Peyer's patch (tissue), 4 donors: ENCODE measurements around the gene CYFIP1. TPM values are rescaled to one million over a fixed set of nuclear protein-coding genes. Genes with fewer than 3 reads are reported as not detected.

Experiments
- DNase-seq, 3 donors: peaks; one replicate each; pipeline ENCODE4 v3.0.0-alpha.2; 2017 to 2019
- H3K27ac ChIP-seq, 4 donors: fragments of 200-600 bp; sonication (generic); one replicate each; pipeline ENCODE4 v1.5.1; 2016 to 2019
- H3K27me3 ChIP-seq, 2 donors: fragments of 200-600 bp; sonication (generic); one replicate each; pipeline ENCODE4 v1.5.1; 2019
- H3K36me3 ChIP-seq, 3 donors: fragments of 200-600 bp; sonication (generic); one replicate each; pipeline ENCODE4 v1.5.1; 2016 to 2019
- H3K4me1 ChIP-seq, 4 donors: fragments of 200-600 bp; sonication (generic); one replicate each; pipeline ENCODE4 v1.5.1; 2016 to 2019
- H3K4me3 ChIP-seq, 4 donors: fragments of 200-600 bp; sonication (generic); 1 replicate in 3 of 4; 2 replicates in 1 of 4; pipeline ENCODE4 v1.5.1; 2016 to 2019; ENCODE audit warnings: mild to moderate bottlenecking in 1 of 4
- H3K9me3 ChIP-seq, 4 donors: fragments of 200-600 bp; sonication (generic); one replicate each; pipeline ENCODE4 v1.5.1; 2016 to 2019; ENCODE audit warnings: mild to moderate bottlenecking in 1 of 4
- POLR2A ChIP-seq, 2 donors: fragments of 450-650 bp; IDR thresholded peaks; one replicate each; pipeline ENCODE4 v1.5.1; 2017; ENCODE audit warnings: antibody characterized with exemption in 2 of 2, mild to moderate bottlenecking in 2 of 2, moderate library complexity in 2 of 2
- total RNA-seq, 4 donors: library from RNA; depleted of rRNA; stranded (reverse); fragments of >200 nt; gene quantifications; one replicate each; pipeline ENCODE4 v1.1.0, GENCODE V29; 2016
- TF ChIP-seq, protein P1 (sequence below), 6 experiments: fragments of 450-650 bp in 4 of 6; fragments of 200-600 bp in 2 of 6; sonication (generic) in 1 of 6; IDR thresholded peaks; one replicate each; pipeline ENCODE4 v1.5.1; 2017 to 2019; ENCODE audit warnings: antibody characterized with exemption in 6 of 6, mild to moderate bottlenecking in 3 of 6, moderate library complexity in 1 of 6

CYFIP1 gene
- total RNA-seq, 4 donors from 2014 or later: 61.9 to 139 (median 117) TPM

DNA sequence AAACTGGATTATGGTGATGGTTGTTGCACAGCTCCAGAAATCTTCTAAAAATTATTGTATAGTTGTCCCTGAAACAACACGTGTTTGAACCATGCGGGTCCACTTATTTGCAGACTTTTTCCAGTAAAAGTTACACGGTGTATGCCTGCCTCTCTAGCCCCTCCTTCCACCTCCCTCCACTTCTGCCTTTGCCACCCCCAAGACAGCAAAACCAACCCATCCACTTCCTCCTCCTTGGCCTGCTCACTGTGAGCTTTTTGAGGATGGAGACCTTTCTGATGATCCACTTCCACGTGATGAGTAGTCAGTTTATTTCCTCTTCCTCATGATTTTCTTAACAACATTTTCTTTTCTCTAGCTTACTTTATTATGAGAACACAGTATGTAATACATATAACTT lies 5.4 kb downstream of the CYFIP1 start:
- peak in 1 of 3 donors; percentile 2 for DNase-seq
- Histone ChIP-seq H3K27me3 (no peaks in the 10 kb centered on the region), H3K27ac (no peak overlapping the region), H3K4me3 (no peak overlapping the region), H3K36me3 (no peaks in the 10 kb centered on the region), H3K9me3 (no peaks in the 10 kb centered on the region), H3K4me1 (peaks cover 0 to 9% (median 2%) of the 10 kb centered on the region in 4 donors)
- TF ChIP-seq, protein P1, sequence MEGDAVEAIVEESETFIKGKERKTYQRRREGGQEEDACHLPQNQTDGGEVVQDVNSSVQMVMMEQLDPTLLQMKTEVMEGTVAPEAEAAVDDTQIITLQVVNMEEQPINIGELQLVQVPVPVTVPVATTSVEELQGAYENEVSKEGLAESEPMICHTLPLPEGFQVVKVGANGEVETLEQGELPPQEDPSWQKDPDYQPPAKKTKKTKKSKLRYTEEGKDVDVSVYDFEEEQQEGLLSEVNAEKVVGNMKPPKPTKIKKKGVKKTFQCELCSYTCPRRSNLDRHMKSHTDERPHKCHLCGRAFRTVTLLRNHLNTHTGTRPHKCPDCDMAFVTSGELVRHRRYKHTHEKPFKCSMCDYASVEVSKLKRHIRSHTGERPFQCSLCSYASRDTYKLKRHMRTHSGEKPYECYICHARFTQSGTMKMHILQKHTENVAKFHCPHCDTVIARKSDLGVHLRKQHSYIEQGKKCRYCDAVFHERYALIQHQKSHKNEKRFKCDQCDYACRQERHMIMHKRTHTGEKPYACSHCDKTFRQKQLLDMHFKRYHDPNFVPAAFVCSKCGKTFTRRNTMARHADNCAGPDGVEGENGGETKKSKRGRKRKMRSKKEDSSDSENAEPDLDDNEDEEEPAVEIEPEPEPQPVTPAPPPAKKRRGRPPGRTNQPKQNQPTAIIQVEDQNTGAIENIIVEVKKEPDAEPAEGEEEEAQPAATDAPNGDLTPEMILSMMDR (IDR thresholded peaks at IDR 0.05): no peak
- TF ChIP-seq POLR2A (IDR thresholded peaks at IDR 0.05): no peak

DNA sequence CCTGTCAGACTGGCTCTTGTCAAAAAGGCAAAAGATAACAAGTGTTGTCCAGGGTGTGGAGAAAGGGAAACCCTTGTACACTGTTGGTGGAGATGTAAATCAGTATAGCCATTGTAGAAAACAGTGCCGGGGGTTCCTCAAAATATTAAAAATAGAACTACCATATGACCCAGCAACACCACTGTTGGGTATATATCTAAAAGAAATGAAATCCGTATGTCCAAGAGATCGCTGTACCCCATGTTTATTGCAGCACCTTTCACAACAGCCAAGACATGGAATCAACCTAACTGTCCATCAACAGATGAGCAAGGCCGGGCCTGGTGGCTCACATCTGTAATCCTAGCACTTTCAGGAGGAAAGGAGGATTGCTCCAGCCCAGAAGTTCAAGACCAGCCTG lies 6.2 kb downstream of the CYFIP1 start:
- Histone ChIP-seq H3K36me3 (no peaks in the 10 kb centered on the region), H3K9me3 (no peaks in the 10 kb centered on the region), H3K4me3 (no peak overlapping the region), H3K4me1 (peaks cover 0 to 4% (median 2%) of the 10 kb centered on the region in 4 donors), H3K27ac (no peak overlapping the region), H3K27me3 (no peaks in the 10 kb centered on the region)
- no peak for DNase-seq
- TF ChIP-seq, protein P1 (IDR thresholded peaks at IDR 0.05): no peak
- TF ChIP-seq POLR2A (IDR thresholded peaks at IDR 0.05): no peak

DNA sequence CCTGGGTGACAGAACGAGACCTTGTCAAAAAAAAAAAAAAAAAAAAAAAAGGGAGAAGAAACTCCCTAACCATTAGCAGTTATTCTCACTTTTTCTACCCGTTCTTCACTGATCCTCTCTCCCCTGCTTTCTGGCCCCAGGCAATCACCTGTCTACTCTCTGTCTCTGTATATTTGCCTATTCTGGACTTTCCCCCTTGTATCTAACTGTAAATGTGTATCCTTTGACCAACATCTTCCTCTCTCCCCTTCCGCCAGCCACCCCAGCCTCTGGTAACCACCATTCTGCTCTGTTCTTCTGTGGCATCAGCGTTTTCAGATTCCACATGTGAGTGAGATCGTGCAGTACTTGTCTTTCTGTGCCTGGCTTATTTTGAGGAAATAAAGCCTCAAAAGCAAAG lies 6.9 kb downstream of the CYFIP1 start:
- Histone ChIP-seq H3K4me1 (no peaks in the 10 kb centered on the region), H3K27ac (no peak overlapping the region), H3K36me3 (no peaks in the 10 kb centered on the region), H3K9me3 (no peaks in the 10 kb centered on the region), H3K4me3 (no peak overlapping the region), H3K27me3 (no peaks in the 10 kb centered on the region)
- peak in 1 of 3 donors; percentile 32 for DNase-seq
- TF ChIP-seq, protein P1 (IDR thresholded peaks at IDR 0.05): no peak
- TF ChIP-seq POLR2A (IDR thresholded peaks at IDR 0.05): no peak

GRCh38 chr15:22969489-22969888 lies 10.7 kb downstream of the CYFIP1 start:
- DNase-seq: no peak
- TF ChIP-seq POLR2A (IDR thresholded peaks at IDR 0.05): no peak
- TF ChIP-seq, protein P1 (IDR thresholded peaks at IDR 0.05): no peak
- no peaks in the 10 kb centered on the region for H3K9me3 ChIP-seq
- no peaks in the 10 kb centered on the region for H3K4me1 ChIP-seq
- H3K27ac ChIP-seq: no peak overlapping the region
- no peaks in the 10 kb centered on the region for H3K27me3 ChIP-seq
- no peak overlapping the region for H3K4me3 ChIP-seq
- H3K36me3 ChIP-seq: no peaks in the 10 kb centered on the region

GRCh38 chr15:22968366-22968765 lies 11.8 kb downstream of the CYFIP1 start:
- TF ChIP-seq, protein P1 (IDR thresholded peaks at IDR 0.05): no peak
- no peak for TF ChIP-seq POLR2A (IDR thresholded peaks at IDR 0.05)
- Histone ChIP-seq H3K4me1 (peaks cover 0 to 4% (median 0%) of the 10 kb centered on the region in 4 donors), H3K27ac (no peak overlapping the region)

More at GRCh38 chr15:22968366-22968765, 11.8 kb downstream of the CYFIP1 start:
- DNase-seq: peak in 2 of 3 donors; percentile 3 to 14
- no peak overlapping the region for H3K4me3 ChIP-seq
- H3K27me3 ChIP-seq: no peaks in the 10 kb centered on the region
- no peaks in the 10 kb centered on the region for H3K36me3 ChIP-seq
- no peaks in the 10 kb centered on the region for H3K9me3 ChIP-seq
